G401.6 (cell line): ENCODE measurements around the gene KRTAP4-2.
"Not testable (repeated sequence)": the region's sequence is repeated elsewhere in the genome, so short reads cannot be mapped to it uniquely, and the experiment has no call there.

Source experiments
- FAIRE-seq: peaks from 2 replicates; lab custom pipeline; 2012; peaks lifted over from hg19 to GRCh38; lab: Jason Lieb, UNC

KRTAP4-2 gene

GRCh38 chr17:41160648-41161047, 17.4 kb downstream of the KRTAP4-2 start, which contains the start of gene KRTAP4-4:
KRTAP4-4 (minus strand) TSS chr17:41160748; CDS start chr17:41160691, 57 bp downstream.
- no peak for FAIRE-seq

- not testable (repeated sequence) for FAIRE-seq
Measured at GRCh38 chr17:41160190-41160589, 17.8 kb downstream of the KRTAP4-2 start.

DNA sequence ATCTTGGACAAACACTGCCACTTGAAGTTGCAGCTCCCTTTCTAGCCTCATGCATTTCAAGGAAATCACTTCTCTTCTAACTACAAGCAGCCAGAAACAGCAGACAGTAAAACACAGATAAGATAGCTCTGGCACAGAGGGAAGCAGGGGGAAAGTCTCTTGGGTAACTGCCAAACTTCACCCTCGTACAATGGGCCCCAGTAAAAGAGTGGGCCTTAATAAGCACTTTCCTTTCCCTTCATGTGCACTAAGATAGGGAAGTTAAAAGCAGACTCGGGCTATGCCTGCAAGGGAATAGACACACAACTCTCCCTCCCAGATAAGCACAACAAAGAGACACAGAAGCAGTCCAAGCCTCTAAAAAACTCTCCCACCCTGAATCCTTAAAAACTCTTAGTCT, 24.2 kb downstream of the KRTAP4-2 start:
- FAIRE-seq = no peak

DNA sequence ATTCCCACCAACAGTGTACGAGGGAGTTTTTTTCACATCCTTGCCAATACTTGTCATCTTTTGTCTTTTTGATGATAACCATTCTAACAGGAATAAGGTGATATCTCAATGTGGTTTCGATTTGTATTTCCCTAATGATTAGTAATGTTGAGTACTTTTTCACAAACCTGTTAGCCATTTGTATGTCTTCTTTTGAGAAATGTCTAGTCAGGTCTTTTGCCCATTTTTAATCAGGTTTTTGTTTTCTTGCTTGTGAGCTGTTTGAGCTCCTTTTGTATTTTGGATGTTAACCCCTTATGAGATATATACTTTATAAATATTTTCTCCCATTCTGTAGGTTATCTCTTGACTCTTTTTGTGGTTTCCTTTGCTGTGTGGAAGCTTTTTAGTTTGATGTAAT, 26.5 kb downstream of the KRTAP4-2 start:
- no peak for FAIRE-seq

- no peak for FAIRE-seq
Measured at GRCh38 chr17:41150026-41150425, 28.0 kb downstream of the KRTAP4-2 start.

DNA sequence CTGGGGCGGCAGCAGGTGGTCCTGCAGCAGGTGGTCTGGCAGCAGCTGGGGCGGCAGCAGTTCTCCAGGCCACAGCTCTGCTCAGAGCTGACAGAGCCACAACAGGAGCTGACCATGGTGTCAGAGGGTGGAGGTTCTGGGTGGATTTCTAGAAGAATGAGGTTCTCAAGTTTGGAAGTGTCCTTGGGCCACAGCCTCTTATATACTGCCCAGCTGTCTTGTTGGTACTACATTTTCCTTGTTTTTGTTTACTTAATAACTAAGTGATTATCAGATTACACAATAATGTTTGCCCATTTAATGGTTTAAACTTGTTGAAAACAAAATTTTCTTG, 28.4 kb downstream of the KRTAP4-2 start, which contains the start of gene KRTAP4-5:
Gene KRTAP4-5, minus strand, starts transcription at position 174 of the 334 bp plus-strand sequence. Its CDS starts 58 bp downstream, at position 116.
- FAIRE-seq = no peak

DNA sequence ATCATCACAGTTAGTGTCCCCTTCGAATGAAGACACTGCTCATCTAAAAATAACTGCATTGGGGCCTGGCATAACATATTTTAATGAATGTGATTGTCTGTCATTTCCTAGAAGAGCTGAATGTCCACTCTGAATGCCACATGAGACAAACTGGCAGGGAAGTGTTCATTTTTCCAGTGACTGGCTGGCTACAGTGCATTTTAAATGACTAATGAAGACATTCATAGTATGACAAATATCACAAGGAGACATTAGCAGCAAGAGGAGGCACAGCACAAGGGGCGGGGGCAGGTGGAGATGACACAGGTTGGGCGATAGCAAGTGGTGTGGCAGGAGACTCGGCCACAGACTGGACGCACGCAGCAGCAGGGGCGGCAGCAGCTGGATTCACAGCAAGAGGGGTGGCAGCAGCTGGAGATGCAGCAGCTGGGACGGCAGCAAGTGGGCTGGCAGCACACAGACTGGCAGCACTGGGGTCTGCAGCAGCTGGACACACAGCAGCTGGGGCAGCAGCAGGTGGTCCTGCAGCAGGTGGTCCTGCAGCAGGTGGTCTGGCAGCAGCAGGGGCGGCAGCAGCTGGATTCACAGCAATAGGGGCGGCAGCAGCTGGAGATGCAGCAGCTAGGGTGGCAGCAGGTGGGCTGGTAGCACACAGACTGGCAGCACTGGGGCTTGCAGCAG, 28.9 kb downstream of the KRTAP4-2 start:
- FAIRE-seq = not testable (repeated sequence)

- FAIRE-seq = no peak
Measured at GRCh38 chr17:41147531-41148204, 30.4 kb downstream of the KRTAP4-2 start.

DNA sequence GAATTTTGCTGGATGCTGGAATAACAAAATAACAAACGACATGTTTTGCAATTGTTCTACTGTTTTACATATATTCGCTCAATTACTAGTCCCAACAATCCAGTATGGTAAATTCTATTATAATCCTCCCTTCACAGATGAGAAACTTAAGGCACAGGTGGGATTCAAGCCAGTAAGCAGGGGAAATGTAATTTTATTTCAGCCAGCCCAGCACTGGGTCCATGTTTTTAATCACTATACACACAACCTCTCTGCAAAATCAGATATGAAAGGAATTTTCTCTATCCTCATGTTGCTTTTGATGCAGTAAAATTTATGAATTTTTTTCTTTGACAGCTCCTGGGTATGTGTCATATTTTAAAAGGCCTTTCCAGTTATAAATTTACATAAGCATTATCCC, 32.8 kb downstream of the KRTAP4-2 start:
- FAIRE-seq = no peak

DNA sequence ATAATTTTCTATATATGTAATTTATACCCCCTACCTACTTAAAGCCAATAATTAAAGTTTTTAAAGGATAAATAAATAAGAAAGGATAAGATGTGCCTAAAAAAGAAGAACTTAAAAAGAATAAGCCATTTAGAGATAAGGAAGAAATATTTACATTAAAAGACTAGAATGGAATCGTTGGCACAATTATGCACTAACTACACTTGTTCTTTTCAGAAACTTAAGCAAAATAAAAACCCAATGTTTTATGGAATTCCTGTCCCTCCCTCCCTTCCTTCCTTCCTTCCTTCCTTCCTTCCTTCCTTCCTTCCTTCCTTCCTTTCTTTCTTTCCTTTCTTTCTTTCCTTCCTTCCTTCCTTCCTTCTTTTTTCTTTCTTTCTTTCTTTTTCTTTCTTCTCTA, 33.2 kb downstream of the KRTAP4-2 start:
- no peak for FAIRE-seq

GRCh38 chr17:41141361-41141760, 36.7 kb downstream of the KRTAP4-2 start:
- no peak for FAIRE-seq

- FAIRE-seq = no peak
Measured at GRCh38 chr17:41140360-41141131, 37.5 kb downstream of the KRTAP4-2 start, which contains the start of gene KRTAP4-6. KRTAP4-6 (minus strand) TSS chr17:41140544; CDS start chr17:41140487, 57 bp downstream.

DNA sequence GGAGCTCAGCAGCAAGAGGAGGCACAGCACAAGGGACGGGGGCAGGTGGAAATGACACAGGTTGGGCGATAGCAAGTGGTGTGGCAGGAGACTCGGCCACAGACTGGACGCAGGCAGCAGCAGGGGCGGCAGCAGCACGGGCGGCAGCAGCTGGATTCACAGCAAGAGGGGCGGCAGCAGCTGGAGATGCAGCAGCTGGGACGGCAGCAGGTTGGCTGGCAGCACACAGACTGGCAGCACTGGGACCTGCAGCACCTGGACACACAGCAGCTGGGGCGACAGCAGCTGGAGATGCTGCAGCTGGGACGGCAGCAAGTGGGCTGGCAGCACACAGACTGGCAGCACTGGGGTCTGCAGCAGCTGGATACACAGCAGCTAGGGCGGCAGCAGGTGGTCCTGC, 38.2 kb downstream of the KRTAP4-2 start:
- FAIRE-seq = not testable (repeated sequence)

GRCh38 chr17:41133880-41134735, 43.9 kb downstream of the KRTAP4-2 start:
- FAIRE-seq = no peak

GRCh38 chr17:41131979-41132378, 46.0 kb downstream of the KRTAP4-2 start:
- no peak for FAIRE-seq
